GM12878 (cell line): ENCODE results near the gene PLSCR3. TPM values are rescaled to one million over a fixed set of nuclear protein-coding genes. Genes with fewer than 3 reads are reported as not detected.

Experiments
- CREB1 ChIP-seq: IDR thresholded peaks from 2 replicates; pipeline ENCODE4 v1.6.1; 2012; ENCODE audit warnings: low read depth, mild to moderate bottlenecking, inconsistent platforms
- HDGF ChIP-seq: fragments of 450-650 bp; IDR thresholded peaks from 2 replicates; pipeline ENCODE4 v1.6.1; 2016; ENCODE audit warnings: antibody characterized with exemption
- IKZF1 ChIP-seq: fragments of 450-650 bp; conservative IDR thresholded peaks from 2 replicates; pipeline ENCODE4 v1.6.1; 2017; ENCODE audit warnings: antibody characterized with exemption, mild to moderate bottlenecking
- KDM1A ChIP-seq: fragments of 200-600 bp; sonication (generic); IDR thresholded peaks from 2 replicates; pipeline ENCODE4 v1.6.1; 2016; ENCODE audit warnings: borderline replicate concordance
- KLF5 ChIP-seq: fragments of 450-650 bp; IDR thresholded peaks from 2 replicates; pipeline ENCODE4 v1.6.1; 2014; ENCODE audit warnings: mild to moderate bottlenecking; ENCODE audit not compliant: partially characterized antibody
- RUNX3 ChIP-seq: IDR thresholded peaks from 2 replicates; pipeline ENCODE4 v1.6.1; 2012; ENCODE audit warnings: low read length, inconsistent platforms
- SRF ChIP-seq, 2 experiments: IDR thresholded peaks; 2 replicates each; pipeline ENCODE4 v1.6.1; 2011; ENCODE audit warnings: low read depth in 2 of 2, low read length in 2 of 2, mild to moderate bottlenecking in 1 of 2, moderate library complexity in 1 of 2
- TAF1 ChIP-seq: IDR thresholded peaks from 2 replicates; pipeline ENCODE4 v1.6.1; 2011; ENCODE audit warnings: mild to moderate bottlenecking, low read depth, low read length, borderline replicate concordance
- polyA plus RNA-seq, 11 experiments: library from polyadenylated mRNA; depleted of rRNA in 4 of 11; unstranded in 6 of 11; stranded (reverse) in 5 of 11; fragments of >200 nt; fragmentation: Nextera tagmentation in 4 of 11; fragmentation: Illumina TruSeq in 1 of 11; extraction: Ambion mirVana in 4 of 11; extraction: Trizol in 1 of 11; gene quantifications; 1 replicate in 1 of 11; 2 replicates in 10 of 11; pipeline versions ENCODE4 v1.2.1 to v1.2.3, GENCODE V29; 2011 to 2016; ENCODE audit warnings: inconsistent platforms in 2 of 11, missing spikeins in 2 of 11, low read depth in 1 of 11
- total RNA-seq, 4 experiments: library from RNA; depleted of rRNA in 3 of 4; stranded (reverse); fragments of >200 nt in 3 of 4; fragmentation: Illumina TruSeq in 1 of 4; extraction: Trizol in 1 of 4; gene quantifications; 2 replicates each; pipeline versions ENCODE4 v1.2.1 to v1.2.3, GENCODE V29; 2013 to 2021
- TF ChIP-seq, protein P1 (sequence below): fragments of 450-650 bp; IDR thresholded peaks from 2 replicates; pipeline ENCODE4 v1.6.1; 2017; ENCODE audit warnings: mild to moderate bottlenecking, moderate library complexity
- TF ChIP-seq, protein P2 (sequence below), 3 experiments: IDR thresholded peaks in 2 of 3; conservative IDR thresholded peaks in 1 of 3; 2 replicates each; pipeline ENCODE4 v1.5.1; 2011; ENCODE audit warnings: low read depth in 3 of 3, low read length in 3 of 3, mild to moderate bottlenecking in 3 of 3, control low read depth in 2 of 3, moderate library complexity in 2 of 3, inconsistent platforms in 1 of 3, mixed read lengths in 1 of 3; ENCODE audit not compliant: control insufficient read depth in 2 of 3, insufficient read depth in 1 of 3; ENCODE audit errors: extremely low read depth in 1 of 3
- TF ChIP-seq, protein P3 (sequence below): fragments of 450-650 bp; formaldehyde crosslinking; IDR thresholded peaks from 2 replicates; pipeline ENCODE4 v1.4.0; 2022; ENCODE audit warnings: mild to moderate bottlenecking, moderate library complexity
- TF ChIP-seq, protein P4 (sequence below): fragments of 450-650 bp; conservative IDR thresholded peaks from 2 replicates; pipeline ENCODE4 v1.6.1; 2017; ENCODE audit warnings: mild to moderate bottlenecking, moderate library complexity
- TF ChIP-seq, protein P5 (sequence below): fragments of 450-650 bp; IDR thresholded peaks from 2 replicates; pipeline ENCODE4 v1.6.1; 2014; ENCODE audit warnings: mild to moderate bottlenecking
- TF ChIP-seq, protein P6 (sequence below): fragments of 450-650 bp; IDR thresholded peaks from 2 replicates; pipeline ENCODE4 v1.6.1; 2016; ENCODE audit warnings: mild to moderate bottlenecking

PLSCR3 gene
- total and polyA plus RNA-seq, 10 of the 15 experiments (the other 5 are each of a cell fraction or from before 2014, with no cell fraction given), result 9.9 to 51.4 (median 43.4) TPM

DNA sequence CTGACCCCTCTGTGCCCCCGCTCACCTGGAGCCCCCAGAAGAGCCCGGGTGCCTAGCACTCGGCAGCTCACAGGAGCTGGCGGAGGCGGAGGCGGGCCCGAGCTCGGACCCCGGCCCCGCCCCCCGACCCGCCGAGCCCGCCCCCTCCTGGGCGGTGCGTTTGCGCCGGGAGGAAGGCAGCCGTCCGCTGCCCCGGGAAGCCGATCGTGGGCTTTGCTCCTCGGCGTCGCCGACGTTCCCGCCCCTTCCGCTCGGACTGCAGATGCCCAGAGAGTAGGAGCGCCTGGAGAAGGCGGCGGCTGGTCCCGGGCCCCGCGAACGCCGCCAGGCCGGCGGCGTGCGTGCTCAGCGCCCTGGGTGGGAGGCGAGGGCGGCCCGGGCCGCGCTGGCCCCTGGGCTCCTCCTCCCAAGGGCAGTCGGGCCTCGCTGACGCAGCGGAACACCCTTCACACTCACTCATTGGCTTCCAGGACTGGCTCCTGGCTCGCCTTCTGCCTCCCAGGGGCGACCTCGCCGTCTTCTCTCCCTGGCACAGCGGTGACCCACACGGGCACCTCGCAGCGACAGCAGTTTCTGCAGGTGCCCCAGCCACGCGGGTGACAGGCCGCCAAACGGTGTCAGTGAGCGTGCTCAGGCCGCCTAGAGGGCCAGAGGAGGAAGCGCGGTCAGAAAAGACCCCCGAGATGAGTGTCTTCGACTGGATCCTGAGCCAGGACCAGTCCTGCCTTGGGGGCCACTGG, at the start of gene PLSCR3 (continued):
- TF ChIP-seq, protein P1, sequence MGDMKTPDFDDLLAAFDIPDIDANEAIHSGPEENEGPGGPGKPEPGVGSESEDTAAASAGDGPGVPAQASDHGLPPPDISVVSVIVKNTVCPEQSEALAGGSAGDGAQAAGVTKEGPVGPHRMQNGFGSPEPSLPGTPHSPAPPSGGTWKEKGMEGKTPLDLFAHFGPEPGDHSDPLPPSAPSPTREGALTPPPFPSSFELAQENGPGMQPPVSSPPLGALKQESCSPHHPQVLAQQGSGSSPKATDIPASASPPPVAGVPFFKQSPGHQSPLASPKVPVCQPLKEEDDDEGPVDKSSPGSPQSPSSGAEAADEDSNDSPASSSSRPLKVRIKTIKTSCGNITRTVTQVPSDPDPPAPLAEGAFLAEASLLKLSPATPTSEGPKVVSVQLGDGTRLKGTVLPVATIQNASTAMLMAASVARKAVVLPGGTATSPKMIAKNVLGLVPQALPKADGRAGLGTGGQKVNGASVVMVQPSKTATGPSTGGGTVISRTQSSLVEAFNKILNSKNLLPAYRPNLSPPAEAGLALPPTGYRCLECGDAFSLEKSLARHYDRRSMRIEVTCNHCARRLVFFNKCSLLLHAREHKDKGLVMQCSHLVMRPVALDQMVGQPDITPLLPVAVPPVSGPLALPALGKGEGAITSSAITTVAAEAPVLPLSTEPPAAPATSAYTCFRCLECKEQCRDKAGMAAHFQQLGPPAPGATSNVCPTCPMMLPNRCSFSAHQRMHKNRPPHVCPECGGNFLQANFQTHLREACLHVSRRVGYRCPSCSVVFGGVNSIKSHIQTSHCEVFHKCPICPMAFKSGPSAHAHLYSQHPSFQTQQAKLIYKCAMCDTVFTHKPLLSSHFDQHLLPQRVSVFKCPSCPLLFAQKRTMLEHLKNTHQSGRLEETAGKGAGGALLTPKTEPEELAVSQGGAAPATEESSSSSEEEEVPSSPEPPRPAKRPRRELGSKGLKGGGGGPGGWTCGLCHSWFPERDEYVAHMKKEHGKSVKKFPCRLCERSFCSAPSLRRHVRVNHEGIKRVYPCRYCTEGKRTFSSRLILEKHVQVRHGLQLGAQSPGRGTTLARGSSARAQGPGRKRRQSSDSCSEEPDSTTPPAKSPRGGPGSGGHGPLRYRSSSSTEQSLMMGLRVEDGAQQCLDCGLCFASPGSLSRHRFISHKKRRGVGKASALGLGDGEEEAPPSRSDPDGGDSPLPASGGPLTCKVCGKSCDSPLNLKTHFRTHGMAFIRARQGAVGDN, result peak; percentile 74; the same call in 1 of the 2 replicates
- no peak for TF ChIP-seq RUNX3
- no peak for TF ChIP-seq SRF (IDR thresholded peaks at IDR 0.05; ENCODE audit: low read depth in 2 of 2, low read length in 2 of 2)
- TF ChIP-seq IKZF1, result peak; percentile 74
- TF ChIP-seq KLF5, result no peak
- peak; percentile 64; the same call in 1 of the 2 replicates for TF ChIP-seq HDGF
- TF ChIP-seq, protein P2, sequence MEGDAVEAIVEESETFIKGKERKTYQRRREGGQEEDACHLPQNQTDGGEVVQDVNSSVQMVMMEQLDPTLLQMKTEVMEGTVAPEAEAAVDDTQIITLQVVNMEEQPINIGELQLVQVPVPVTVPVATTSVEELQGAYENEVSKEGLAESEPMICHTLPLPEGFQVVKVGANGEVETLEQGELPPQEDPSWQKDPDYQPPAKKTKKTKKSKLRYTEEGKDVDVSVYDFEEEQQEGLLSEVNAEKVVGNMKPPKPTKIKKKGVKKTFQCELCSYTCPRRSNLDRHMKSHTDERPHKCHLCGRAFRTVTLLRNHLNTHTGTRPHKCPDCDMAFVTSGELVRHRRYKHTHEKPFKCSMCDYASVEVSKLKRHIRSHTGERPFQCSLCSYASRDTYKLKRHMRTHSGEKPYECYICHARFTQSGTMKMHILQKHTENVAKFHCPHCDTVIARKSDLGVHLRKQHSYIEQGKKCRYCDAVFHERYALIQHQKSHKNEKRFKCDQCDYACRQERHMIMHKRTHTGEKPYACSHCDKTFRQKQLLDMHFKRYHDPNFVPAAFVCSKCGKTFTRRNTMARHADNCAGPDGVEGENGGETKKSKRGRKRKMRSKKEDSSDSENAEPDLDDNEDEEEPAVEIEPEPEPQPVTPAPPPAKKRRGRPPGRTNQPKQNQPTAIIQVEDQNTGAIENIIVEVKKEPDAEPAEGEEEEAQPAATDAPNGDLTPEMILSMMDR (IDR thresholded peaks at IDR 0.05 in 2 of 3, conservative IDR thresholded peaks at IDR 0.05 in 1 of 3; ENCODE audit: control insufficient read depth in 2 of 3, extremely low read depth in 1 of 3, insufficient read depth in 1 of 3, low read depth in 3 of 3, low read length in 3 of 3), result peak; percentile 7 to 56 (median 44); a peak in 4 of 6 replicates
- TF ChIP-seq KDM1A, result no peak
- 0 out of 2 replicates have a peak, but pooled peaks have one; percentile 11 for TF ChIP-seq CREB1
- TF ChIP-seq, protein P3, sequence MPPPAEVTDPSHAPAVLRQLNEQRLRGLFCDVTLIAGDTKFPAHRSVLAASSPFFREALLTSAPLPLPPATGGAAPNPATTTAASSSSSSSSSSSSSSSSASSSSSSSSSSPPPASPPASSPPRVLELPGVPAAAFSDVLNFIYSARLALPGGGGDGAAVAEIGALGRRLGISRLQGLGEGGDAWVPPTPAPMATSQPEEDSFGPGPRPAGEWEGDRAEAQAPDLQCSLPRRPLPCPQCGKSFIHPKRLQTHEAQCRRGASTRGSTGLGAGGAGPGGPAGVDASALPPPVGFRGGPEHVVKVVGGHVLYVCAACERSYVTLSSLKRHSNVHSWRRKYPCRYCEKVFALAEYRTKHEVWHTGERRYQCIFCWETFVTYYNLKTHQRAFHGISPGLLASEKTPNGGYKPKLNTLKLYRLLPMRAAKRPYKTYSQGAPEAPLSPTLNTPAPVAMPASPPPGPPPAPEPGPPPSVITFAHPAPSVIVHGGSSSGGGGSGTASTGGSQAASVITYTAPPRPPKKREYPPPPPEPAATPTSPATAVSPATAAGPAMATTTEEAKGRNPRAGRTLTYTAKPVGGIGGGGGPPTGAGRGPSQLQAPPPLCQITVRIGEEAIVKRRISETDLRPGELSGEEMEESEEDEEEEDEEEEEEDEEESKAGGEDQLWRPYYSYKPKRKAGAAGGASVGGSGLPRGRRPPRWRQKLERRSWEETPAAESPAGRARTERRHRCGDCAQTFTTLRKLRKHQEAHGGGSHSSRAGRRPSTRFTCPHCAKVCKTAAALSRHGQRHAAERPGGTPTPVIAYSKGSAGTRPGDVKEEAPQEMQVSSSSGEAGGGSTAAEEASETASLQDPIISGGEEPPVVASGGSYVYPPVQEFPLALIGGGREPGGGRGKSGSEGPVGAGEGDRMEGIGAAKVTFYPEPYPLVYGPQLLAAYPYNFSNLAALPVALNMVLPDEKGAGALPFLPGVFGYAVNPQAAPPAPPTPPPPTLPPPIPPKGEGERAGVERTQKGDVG, result no peak
- TF ChIP-seq, protein P4, sequence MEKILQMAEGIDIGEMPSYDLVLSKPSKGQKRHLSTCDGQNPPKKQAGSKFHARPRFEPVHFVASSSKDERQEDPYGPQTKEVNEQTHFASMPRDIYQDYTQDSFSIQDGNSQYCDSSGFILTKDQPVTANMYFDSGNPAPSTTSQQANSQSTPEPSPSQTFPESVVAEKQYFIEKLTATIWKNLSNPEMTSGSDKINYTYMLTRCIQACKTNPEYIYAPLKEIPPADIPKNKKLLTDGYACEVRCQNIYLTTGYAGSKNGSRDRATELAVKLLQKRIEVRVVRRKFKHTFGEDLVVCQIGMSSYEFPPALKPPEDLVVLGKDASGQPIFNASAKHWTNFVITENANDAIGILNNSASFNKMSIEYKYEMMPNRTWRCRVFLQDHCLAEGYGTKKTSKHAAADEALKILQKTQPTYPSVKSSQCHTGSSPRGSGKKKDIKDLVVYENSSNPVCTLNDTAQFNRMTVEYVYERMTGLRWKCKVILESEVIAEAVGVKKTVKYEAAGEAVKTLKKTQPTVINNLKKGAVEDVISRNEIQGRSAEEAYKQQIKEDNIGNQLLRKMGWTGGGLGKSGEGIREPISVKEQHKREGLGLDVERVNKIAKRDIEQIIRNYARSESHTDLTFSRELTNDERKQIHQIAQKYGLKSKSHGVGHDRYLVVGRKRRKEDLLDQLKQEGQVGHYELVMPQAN, result peak; percentile 72
- TF ChIP-seq TAF1, result peak; percentile 13; the same call in 1 of the 2 replicates
- TF ChIP-seq, protein P5, sequence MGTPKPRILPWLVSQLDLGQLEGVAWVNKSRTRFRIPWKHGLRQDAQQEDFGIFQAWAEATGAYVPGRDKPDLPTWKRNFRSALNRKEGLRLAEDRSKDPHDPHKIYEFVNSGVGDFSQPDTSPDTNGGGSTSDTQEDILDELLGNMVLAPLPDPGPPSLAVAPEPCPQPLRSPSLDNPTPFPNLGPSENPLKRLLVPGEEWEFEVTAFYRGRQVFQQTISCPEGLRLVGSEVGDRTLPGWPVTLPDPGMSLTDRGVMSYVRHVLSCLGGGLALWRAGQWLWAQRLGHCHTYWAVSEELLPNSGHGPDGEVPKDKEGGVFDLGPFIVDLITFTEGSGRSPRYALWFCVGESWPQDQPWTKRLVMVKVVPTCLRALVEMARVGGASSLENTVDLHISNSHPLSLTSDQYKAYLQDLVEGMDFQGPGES, result no peak
- TF ChIP-seq, protein P6, sequence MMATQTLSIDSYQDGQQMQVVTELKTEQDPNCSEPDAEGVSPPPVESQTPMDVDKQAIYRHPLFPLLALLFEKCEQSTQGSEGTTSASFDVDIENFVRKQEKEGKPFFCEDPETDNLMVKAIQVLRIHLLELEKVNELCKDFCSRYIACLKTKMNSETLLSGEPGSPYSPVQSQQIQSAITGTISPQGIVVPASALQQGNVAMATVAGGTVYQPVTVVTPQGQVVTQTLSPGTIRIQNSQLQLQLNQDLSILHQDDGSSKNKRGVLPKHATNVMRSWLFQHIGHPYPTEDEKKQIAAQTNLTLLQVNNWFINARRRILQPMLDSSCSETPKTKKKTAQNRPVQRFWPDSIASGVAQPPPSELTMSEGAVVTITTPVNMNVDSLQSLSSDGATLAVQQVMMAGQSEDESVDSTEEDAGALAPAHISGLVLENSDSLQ, result 0 out of 2 replicates have a peak, but pooled peaks have one; percentile 29
